Mammary epithelial cell (primary cell): ENCODE data around the gene PARP16.

Experiments
- EZH2 ChIP-seq: IDR thresholded peaks from 2 replicates; pipeline ENCODE4 v1.6.1; 2012; ENCODE audit warnings: low read length, inconsistent platforms, borderline replicate concordance
- TF ChIP-seq, protein P1 (sequence below), 2 donors: IDR thresholded peaks in 1 of 2; conservative IDR thresholded peaks in 1 of 2; 2 replicates each; pipeline ENCODE4 v1.5.1; 2011 to 2012; ENCODE audit warnings: inconsistent platforms in 2 of 2, low read length in 2 of 2, mild to moderate bottlenecking in 2 of 2, control low read depth in 1 of 2, low read depth in 1 of 2; ENCODE audit not compliant: insufficient read depth in 1 of 2; ENCODE audit errors: extremely low read depth in 1 of 2

DNA sequence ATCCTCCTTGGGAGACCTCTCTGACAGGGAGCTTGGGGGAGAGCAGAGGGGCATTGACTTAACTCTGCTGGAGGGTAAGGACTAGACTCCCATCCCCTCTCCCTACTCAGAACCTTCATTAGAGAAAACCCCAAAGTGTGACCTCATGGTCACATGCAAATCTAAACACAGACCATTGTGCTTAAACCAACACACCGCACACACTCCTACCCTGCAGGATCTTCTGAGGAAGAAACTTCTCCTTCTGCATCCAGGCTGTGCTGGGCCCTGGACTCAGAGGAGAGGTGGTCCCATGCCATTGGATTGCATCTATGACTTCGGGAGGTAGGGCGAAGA, 805 bp upstream of the PARP16 start:
- TF ChIP-seq, protein P1, sequence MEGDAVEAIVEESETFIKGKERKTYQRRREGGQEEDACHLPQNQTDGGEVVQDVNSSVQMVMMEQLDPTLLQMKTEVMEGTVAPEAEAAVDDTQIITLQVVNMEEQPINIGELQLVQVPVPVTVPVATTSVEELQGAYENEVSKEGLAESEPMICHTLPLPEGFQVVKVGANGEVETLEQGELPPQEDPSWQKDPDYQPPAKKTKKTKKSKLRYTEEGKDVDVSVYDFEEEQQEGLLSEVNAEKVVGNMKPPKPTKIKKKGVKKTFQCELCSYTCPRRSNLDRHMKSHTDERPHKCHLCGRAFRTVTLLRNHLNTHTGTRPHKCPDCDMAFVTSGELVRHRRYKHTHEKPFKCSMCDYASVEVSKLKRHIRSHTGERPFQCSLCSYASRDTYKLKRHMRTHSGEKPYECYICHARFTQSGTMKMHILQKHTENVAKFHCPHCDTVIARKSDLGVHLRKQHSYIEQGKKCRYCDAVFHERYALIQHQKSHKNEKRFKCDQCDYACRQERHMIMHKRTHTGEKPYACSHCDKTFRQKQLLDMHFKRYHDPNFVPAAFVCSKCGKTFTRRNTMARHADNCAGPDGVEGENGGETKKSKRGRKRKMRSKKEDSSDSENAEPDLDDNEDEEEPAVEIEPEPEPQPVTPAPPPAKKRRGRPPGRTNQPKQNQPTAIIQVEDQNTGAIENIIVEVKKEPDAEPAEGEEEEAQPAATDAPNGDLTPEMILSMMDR (conservative IDR thresholded peaks at IDR 0.05 in 1 of 2, IDR thresholded peaks at IDR 0.05 in 1 of 2; ENCODE audit: extremely low read depth in 1 of 2, insufficient read depth in 1 of 2, low read depth in 1 of 2, low read length in 2 of 2): no peak
- no peak for TF ChIP-seq EZH2
